Cortex of kidney (tissue), 1 donor: Measurements from ENCODE around the gene NUP98.

ENCODE experiments used
- DNase-seq: peaks from one replicate; lab custom pipeline; 2025; lab: John Stamatoyannopoulos, UW

NUP98 gene

GRCh38 chr11:3641191-3641590 is 156.2 kb downstream of the NUP98 start:
- DNase-seq: no peak

- no peak for DNase-seq
Measured at GRCh38 chr11:3639841-3640240, 157.5 kb downstream of the NUP98 start.

- DNase-seq: no peak
Measured at GRCh38 chr11:3638513-3638912, 158.8 kb downstream of the NUP98 start.

- DNase-seq: no peak
Measured at GRCh38 chr11:3637201-3637600, 160.2 kb downstream of the NUP98 start.

GRCh38 chr11:3635641-3636375 is 161.5 kb downstream of the NUP98 start:
- DNase-seq: no peak

GRCh38 chr11:3632070-3632660 is 165.2 kb downstream of the NUP98 start:
- no peak for DNase-seq

- no peak for DNase-seq
Measured at GRCh38 chr11:3631331-3631730, 166.0 kb downstream of the NUP98 start.

GRCh38 chr11:3627291-3627690 is 170.1 kb downstream of the NUP98 start:
- DNase-seq: no peak

GRCh38 chr11:3626250-3626960 is 170.9 kb downstream of the NUP98 start:
- no peak for DNase-seq
